Measurements from ENCODE around the gene F11.
"Not testable (repeated sequence)": the region's sequence is repeated elsewhere in the genome, so short reads cannot be mapped to it uniquely, and the experiment has no call there.

DNA sequence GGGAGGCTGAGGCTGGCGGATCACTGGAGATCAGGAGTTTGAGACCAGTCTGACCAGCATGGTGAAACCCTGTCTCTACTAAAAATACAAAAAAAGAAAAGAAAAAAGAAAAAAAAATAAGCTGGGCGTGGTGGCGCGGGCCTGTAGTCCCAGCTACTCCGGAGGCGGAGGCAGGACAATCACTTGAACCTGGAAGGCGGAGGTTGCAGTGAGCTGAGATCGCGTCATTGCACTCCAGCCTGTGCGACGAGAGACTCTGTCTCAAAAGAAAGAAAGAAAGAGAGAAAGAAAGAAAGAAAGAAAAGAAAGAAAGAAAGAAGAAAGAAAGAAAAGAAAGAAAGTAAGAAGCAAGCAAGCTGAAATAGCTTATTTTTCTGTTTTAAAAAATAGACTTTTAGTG is 739 bp upstream of the F11 start:
- not testable (repeated sequence) for TF ChIP-seq JUN (IDR thresholded peaks at IDR 0.05; ENCODE audit: borderline replicate concordance, insufficient read depth, insufficient read length, low read depth); POLR2AphosphoS5 (IDR thresholded peaks at IDR 0.05; ENCODE audit: insufficient read depth, low read depth, low read length); EZH2 (IDR thresholded peaks at IDR 0.05; ENCODE audit: borderline replicate concordance, low read depth, low read length, severe bottlenecking)
- TF ChIP-seq, protein P1, sequence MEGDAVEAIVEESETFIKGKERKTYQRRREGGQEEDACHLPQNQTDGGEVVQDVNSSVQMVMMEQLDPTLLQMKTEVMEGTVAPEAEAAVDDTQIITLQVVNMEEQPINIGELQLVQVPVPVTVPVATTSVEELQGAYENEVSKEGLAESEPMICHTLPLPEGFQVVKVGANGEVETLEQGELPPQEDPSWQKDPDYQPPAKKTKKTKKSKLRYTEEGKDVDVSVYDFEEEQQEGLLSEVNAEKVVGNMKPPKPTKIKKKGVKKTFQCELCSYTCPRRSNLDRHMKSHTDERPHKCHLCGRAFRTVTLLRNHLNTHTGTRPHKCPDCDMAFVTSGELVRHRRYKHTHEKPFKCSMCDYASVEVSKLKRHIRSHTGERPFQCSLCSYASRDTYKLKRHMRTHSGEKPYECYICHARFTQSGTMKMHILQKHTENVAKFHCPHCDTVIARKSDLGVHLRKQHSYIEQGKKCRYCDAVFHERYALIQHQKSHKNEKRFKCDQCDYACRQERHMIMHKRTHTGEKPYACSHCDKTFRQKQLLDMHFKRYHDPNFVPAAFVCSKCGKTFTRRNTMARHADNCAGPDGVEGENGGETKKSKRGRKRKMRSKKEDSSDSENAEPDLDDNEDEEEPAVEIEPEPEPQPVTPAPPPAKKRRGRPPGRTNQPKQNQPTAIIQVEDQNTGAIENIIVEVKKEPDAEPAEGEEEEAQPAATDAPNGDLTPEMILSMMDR (IDR thresholded peaks at IDR 0.05; ENCODE audit: extremely low read depth in 1 of 2, insufficient read depth in 1 of 2, low read depth in 1 of 2, low read length in 2 of 2): not testable (repeated sequence)
